ENCODE results near the gene AKAP13.

DNA sequence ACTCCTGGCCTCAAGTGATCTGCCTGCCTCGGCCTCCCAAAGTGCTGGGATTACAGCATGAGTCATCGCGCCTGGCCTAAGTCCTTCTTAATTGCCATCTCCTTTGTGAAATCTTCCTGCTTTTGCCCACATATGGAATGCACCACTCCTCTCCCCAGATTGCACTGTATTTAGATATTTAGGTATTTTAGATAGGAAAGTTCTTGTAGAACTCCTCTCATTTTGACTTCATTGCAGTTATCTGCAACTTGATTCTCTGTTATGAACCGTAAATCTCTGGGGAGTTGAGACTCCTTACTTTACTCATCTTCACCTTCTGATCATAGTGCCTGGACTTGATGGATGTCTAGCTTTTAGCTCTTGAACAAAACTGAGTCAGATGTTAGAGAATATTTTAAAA is 150.7 kb downstream of the AKAP13 start:
- TF ChIP-seq EGR1 (IDR thresholded peaks at IDR 0.05) (no peak), EP300 (IDR thresholded peaks at IDR 0.05; ENCODE audit: borderline replicate concordance) (no peak), RAD21 (IDR thresholded peaks at IDR 0.05; ENCODE audit: low read depth) (no peak)
- TF ChIP-seq, protein P1, sequence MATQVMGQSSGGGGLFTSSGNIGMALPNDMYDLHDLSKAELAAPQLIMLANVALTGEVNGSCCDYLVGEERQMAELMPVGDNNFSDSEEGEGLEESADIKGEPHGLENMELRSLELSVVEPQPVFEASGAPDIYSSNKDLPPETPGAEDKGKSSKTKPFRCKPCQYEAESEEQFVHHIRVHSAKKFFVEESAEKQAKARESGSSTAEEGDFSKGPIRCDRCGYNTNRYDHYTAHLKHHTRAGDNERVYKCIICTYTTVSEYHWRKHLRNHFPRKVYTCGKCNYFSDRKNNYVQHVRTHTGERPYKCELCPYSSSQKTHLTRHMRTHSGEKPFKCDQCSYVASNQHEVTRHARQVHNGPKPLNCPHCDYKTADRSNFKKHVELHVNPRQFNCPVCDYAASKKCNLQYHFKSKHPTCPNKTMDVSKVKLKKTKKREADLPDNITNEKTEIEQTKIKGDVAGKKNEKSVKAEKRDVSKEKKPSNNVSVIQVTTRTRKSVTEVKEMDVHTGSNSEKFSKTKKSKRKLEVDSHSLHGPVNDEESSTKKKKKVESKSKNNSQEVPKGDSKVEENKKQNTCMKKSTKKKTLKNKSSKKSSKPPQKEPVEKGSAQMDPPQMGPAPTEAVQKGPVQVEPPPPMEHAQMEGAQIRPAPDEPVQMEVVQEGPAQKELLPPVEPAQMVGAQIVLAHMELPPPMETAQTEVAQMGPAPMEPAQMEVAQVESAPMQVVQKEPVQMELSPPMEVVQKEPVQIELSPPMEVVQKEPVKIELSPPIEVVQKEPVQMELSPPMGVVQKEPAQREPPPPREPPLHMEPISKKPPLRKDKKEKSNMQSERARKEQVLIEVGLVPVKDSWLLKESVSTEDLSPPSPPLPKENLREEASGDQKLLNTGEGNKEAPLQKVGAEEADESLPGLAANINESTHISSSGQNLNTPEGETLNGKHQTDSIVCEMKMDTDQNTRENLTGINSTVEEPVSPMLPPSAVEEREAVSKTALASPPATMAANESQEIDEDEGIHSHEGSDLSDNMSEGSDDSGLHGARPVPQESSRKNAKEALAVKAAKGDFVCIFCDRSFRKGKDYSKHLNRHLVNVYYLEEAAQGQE (IDR thresholded peaks at IDR 0.05; ENCODE audit: low read depth): no peak
